Measurements from ENCODE around the gene TMUB2.

DNA sequence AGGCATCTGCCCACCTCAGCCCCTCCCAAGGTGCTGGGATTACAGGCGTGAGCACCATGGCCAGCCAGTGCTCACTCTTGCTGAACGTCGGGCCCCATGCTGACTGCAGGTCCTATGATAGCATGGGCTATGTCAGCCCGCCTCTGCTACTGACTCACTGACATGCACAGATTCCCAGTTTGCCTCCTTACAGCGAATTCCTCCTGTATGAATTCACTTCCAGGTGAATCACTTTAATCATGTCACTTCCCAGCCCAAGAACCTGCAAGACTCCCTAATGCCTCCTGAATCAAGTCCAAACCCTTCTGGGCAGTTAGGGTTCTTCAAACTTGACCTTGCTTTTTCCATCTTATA lies 48.8 kb downstream of the TMUB2 start:
- TF ChIP-seq EZH2 (IDR thresholded peaks at IDR 0.05; ENCODE audit: borderline replicate concordance): no peak
- no peak for TF ChIP-seq CTCF (IDR thresholded peaks at IDR 0.05; ENCODE audit: poor library complexity)
- TF ChIP-seq EZH2phosphoT487 (IDR thresholded peaks at IDR 0.05; ENCODE audit: low read depth, severe bottlenecking, unreplicated experiment): no peak
